H1 (cell line): ENCODE results near the gene BPGM.

ENCODE experiments used
- BACH1 ChIP-seq: IDR thresholded peaks from 2 replicates; pipeline ENCODE4 v1.6.1; 2012; ENCODE audit warnings: low read length, improper control_type of control experiment
- EP300 ChIP-seq, 2 experiments: IDR thresholded peaks; 1 replicate in 1 of 2; 2 replicates in 1 of 2; pipeline ENCODE4 v1.6.1; 2011 to 2012; ENCODE audit warnings: low read depth in 2 of 2, low read length in 2 of 2, mild to moderate bottlenecking in 2 of 2, borderline replicate concordance in 1 of 2, inconsistent platforms in 1 of 2, moderate library complexity in 1 of 2
- JUND ChIP-seq: IDR thresholded peaks from 2 replicates; pipeline ENCODE4 v1.6.1; 2011; ENCODE audit warnings: mild to moderate bottlenecking, improper control_type of control experiment, low read length
- MAFK ChIP-seq: IDR thresholded peaks from 2 replicates; pipeline ENCODE4 v1.6.1; 2012; ENCODE audit warnings: low read depth, mild to moderate bottlenecking, improper control_type of control experiment, low read length
- NRF1 ChIP-seq: IDR thresholded peaks from 2 replicates; pipeline ENCODE4 v1.6.1; 2011; ENCODE audit warnings: mild to moderate bottlenecking, low read depth, low read length, improper control_type of control experiment
- POLR2A ChIP-seq, 2 experiments: IDR thresholded peaks; 1 replicate in 1 of 2; 2 replicates in 1 of 2; pipeline ENCODE4 v1.6.1; 2011; ENCODE audit warnings: low read depth in 2 of 2, low read length in 2 of 2, mild to moderate bottlenecking in 2 of 2; ENCODE audit errors: control extremely low read depth in 1 of 2
- RAD21 ChIP-seq, 2 experiments: IDR thresholded peaks in 1 of 2; conservative IDR thresholded peaks in 1 of 2; 2 replicates each; pipeline ENCODE4 v1.6.1; 2011; ENCODE audit warnings: low read depth in 2 of 2, low read length in 2 of 2, improper control_type of control experiment in 1 of 2, inconsistent platforms in 1 of 2, mild to moderate bottlenecking in 1 of 2, moderate library complexity in 1 of 2
- SP1 ChIP-seq: IDR thresholded peaks from 2 replicates; pipeline ENCODE4 v1.6.1; 2011; ENCODE audit warnings: low read depth, low read length
- SUZ12 ChIP-seq: fragments of 200-600 bp; sonication (generic); IDR thresholded peaks from 2 replicates; pipeline ENCODE4 v1.6.1; 2012; ENCODE audit warnings: mild to moderate bottlenecking, inconsistent platforms, low read length, moderate library complexity, mixed read lengths
- TAF1 ChIP-seq: IDR thresholded peaks from 2 replicates; pipeline ENCODE4 v1.6.1; 2011; ENCODE audit warnings: mild to moderate bottlenecking, low read depth, low read length
- TF ChIP-seq, protein P1 (sequence below): IDR thresholded peaks from 2 replicates; pipeline ENCODE4 v1.6.1; 2011; ENCODE audit warnings: low read length, improper control_type of control experiment
- TF ChIP-seq, protein P2 (sequence below), 3 experiments: IDR thresholded peaks; 1 replicate in 2 of 3; 2 replicates in 1 of 3; pipeline versions ENCODE4 v1.5.1 to v1.6.1; 2011; ENCODE audit warnings: low read length in 3 of 3, mild to moderate bottlenecking in 3 of 3, inconsistent platforms in 2 of 3, low read depth in 1 of 3, moderate library complexity in 1 of 3; ENCODE audit not compliant: insufficient read depth in 1 of 3; ENCODE audit errors: control extremely low read depth in 1 of 3
- TF ChIP-seq, protein P3 (sequence below): IDR thresholded peaks from 2 replicates; pipeline ENCODE4 v1.6.1; 2012; ENCODE audit warnings: inconsistent platforms

DNA sequence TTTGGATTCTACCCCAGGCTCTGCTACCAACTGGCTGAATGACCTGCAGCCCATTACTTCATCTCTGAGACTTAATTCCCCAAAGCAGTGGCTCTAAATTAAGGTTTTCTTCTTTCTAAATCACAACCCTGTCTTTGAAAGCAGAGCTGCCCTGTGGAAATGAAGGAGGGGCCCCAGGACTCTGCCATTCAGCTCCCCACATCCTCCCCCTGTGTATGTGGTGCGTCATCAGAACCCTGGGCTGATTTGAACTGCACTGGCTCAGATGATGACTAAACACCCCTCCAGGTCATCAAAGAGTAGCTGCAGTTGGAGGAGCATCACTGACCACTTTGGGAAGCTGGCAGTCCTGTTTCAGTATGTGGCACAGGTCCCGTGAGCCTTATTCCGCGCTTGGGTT, 46.6 kb downstream of the BPGM start:
- no peak for TF ChIP-seq POLR2A (IDR thresholded peaks at IDR 0.05; ENCODE audit: control extremely low read depth in 1 of 2, low read depth in 2 of 2, low read length in 2 of 2)
- no peak for TF ChIP-seq JUND
- no peak for TF ChIP-seq NRF1
- TF ChIP-seq, protein P1, sequence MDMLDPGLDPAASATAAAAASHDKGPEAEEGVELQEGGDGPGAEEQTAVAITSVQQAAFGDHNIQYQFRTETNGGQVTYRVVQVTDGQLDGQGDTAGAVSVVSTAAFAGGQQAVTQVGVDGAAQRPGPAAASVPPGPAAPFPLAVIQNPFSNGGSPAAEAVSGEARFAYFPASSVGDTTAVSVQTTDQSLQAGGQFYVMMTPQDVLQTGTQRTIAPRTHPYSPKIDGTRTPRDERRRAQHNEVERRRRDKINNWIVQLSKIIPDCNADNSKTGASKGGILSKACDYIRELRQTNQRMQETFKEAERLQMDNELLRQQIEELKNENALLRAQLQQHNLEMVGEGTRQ = no peak
- TF ChIP-seq, protein P2, sequence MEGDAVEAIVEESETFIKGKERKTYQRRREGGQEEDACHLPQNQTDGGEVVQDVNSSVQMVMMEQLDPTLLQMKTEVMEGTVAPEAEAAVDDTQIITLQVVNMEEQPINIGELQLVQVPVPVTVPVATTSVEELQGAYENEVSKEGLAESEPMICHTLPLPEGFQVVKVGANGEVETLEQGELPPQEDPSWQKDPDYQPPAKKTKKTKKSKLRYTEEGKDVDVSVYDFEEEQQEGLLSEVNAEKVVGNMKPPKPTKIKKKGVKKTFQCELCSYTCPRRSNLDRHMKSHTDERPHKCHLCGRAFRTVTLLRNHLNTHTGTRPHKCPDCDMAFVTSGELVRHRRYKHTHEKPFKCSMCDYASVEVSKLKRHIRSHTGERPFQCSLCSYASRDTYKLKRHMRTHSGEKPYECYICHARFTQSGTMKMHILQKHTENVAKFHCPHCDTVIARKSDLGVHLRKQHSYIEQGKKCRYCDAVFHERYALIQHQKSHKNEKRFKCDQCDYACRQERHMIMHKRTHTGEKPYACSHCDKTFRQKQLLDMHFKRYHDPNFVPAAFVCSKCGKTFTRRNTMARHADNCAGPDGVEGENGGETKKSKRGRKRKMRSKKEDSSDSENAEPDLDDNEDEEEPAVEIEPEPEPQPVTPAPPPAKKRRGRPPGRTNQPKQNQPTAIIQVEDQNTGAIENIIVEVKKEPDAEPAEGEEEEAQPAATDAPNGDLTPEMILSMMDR (IDR thresholded peaks at IDR 0.05; ENCODE audit: control extremely low read depth in 1 of 3, insufficient read depth in 1 of 3, low read depth in 1 of 3, low read length in 3 of 3) = no peak
- no peak for TF ChIP-seq TAF1
- no peak for TF ChIP-seq SUZ12
- no peak for TF ChIP-seq MAFK
- TF ChIP-seq EP300 (IDR thresholded peaks at IDR 0.05; ENCODE audit: borderline replicate concordance in 1 of 2, low read depth in 2 of 2, low read length in 2 of 2) = no peak
- no peak for TF ChIP-seq SP1
- TF ChIP-seq, protein P3, sequence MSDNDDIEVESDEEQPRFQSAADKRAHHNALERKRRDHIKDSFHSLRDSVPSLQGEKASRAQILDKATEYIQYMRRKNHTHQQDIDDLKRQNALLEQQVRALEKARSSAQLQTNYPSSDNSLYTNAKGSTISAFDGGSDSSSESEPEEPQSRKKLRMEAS = no peak
- TF ChIP-seq BACH1 = no peak
- TF ChIP-seq RAD21 (IDR thresholded peaks at IDR 0.05 in 1 of 2, conservative IDR thresholded peaks at IDR 0.05 in 1 of 2; ENCODE audit: low read depth in 2 of 2, low read length in 2 of 2) = no peak
